ENCODE measurements around the gene CAP2.

CAP2 gene

GRCh38 chr6:17574866-17575560, 181.6 kb downstream of the CAP2 start:
- TF ChIP-seq GATA2 (IDR thresholded peaks at IDR 0.05; ENCODE audit: low read depth, low read length) (no peak), GATA3 (IDR thresholded peaks at IDR 0.05; ENCODE audit: low read depth, low read length) (no peak)

DNA sequence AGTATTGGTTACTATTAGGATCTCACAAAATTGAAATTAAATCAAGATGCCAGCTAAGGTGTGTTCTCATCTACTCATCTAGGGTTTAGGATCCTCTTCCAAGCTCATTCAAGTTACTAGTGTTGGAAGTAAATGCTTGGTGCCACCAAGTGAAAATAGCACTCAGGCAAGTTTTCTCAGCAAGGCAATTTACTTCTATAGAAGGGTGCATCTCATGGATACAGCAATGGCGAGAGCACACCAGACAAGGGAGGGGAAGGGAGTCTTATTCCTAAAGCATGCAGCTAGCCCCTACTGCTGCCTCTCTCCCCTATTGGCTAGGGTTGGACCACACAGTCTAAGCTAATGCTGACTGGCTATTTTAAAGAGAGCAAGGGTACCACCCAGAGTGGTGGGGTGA, 183.7 kb downstream of the CAP2 start:
- TF ChIP-seq GATA3 (IDR thresholded peaks at IDR 0.05; ENCODE audit: low read depth, low read length) (no peak), GATA2 (IDR thresholded peaks at IDR 0.05; ENCODE audit: low read depth, low read length) (no peak)

- TF ChIP-seq GATA2 (IDR thresholded peaks at IDR 0.05; ENCODE audit: low read depth, low read length) (no peak), GATA3 (IDR thresholded peaks at IDR 0.05; ENCODE audit: low read depth, low read length) (no peak)
Observed at GRCh38 chr6:17580518-17581048, 187.2 kb downstream of the CAP2 start.

DNA sequence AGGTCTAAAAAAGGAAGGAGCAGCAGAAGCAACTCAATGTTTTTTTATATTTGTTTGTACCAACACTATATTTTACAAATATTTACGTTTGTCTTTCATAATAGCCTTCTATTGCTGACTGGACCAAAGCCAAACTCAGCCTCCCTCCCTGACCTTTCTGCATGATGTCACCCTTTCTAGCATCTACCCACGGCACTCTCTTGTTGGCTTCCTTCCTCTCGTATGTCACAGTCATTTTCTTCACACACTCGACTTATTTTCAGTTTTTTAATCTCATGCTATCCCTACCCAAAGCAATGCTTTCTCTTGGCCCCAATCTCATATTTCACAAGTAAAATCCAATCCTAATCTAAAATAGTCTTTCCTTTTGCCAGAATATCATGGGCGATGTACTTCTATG, 190.4 kb downstream of the CAP2 start:
- no peak for TF ChIP-seq GATA2 (IDR thresholded peaks at IDR 0.05; ENCODE audit: low read depth, low read length)
- TF ChIP-seq GATA3 (IDR thresholded peaks at IDR 0.05; ENCODE audit: low read depth, low read length) = no peak

DNA sequence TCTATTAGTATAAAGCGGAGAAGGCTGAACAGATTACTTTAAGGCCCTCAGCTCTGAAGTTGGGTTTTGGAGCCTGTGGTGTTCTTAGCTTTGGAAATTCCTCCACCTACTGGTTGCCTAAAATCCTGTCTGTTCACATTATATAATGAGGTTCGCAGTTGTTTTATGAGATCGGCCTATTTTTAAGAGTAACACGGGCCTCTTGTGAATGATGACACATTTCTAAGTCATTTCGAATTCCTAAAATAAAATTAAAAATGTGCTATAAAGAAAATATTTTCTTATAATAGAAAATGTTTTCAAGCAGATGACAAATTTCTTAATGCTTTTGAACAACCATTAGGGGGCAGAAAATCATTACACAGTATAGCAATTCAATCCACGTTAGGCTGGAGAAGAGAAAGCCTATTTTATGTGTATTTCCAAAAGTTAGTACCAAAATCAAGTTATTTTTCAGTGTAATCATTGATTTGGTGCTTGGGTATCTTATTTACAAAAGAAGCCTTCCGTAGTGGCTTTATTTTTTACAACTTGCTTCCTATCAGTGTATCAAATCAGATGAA, 190.9 kb downstream of the CAP2 start:
- TF ChIP-seq GATA3 (IDR thresholded peaks at IDR 0.05; ENCODE audit: low read depth, low read length) = no peak
- no peak for TF ChIP-seq GATA2 (IDR thresholded peaks at IDR 0.05; ENCODE audit: low read depth, low read length)

- TF ChIP-seq GATA2 (IDR thresholded peaks at IDR 0.05; ENCODE audit: low read depth, low read length) = no peak
- TF ChIP-seq GATA3 (IDR thresholded peaks at IDR 0.05; ENCODE audit: low read depth, low read length) = no peak
Observed at GRCh38 chr6:17585766-17586490, 192.5 kb downstream of the CAP2 start.

- no peak for TF ChIP-seq GATA3 (IDR thresholded peaks at IDR 0.05; ENCODE audit: low read depth, low read length)
- no peak for TF ChIP-seq GATA2 (IDR thresholded peaks at IDR 0.05; ENCODE audit: low read depth, low read length)
Observed at GRCh38 chr6:17588011-17588410, 194.6 kb downstream of the CAP2 start.

DNA sequence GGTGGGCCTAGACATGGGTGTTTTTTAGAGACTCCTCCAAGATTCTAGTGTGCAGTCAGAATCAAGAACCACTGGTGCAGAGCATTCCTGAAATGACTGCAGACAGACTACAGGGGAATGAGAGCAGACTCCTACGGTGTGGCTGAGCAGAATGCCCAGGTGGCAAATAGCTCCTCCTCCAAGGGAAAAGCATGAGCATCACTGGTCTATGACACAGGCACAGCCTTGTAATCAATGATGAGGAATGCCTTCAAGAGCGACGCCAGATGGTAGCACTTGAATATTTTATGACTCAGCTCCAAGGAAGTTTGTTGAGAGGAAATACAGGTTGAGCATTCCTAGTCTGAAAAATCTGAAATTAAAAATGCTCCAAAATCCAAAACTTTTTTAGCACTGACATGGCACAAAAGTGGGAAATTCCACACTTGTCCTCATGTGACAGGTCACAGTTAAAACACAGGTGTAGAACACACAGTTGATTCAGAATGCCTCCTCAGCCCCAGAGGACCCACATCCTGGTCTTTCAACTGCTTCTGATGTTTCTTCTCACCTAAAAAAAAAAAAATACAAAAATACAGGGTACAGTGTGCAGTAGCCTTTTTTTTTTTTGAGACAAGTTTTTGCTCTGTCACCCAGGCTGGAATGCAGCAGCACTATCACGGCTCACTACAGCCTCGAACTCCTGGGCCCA, 196.2 kb downstream of the CAP2 start:
- no peak for TF ChIP-seq GATA2 (IDR thresholded peaks at IDR 0.05; ENCODE audit: low read depth, low read length)
- no peak for TF ChIP-seq GATA3 (IDR thresholded peaks at IDR 0.05; ENCODE audit: low read depth, low read length)

DNA sequence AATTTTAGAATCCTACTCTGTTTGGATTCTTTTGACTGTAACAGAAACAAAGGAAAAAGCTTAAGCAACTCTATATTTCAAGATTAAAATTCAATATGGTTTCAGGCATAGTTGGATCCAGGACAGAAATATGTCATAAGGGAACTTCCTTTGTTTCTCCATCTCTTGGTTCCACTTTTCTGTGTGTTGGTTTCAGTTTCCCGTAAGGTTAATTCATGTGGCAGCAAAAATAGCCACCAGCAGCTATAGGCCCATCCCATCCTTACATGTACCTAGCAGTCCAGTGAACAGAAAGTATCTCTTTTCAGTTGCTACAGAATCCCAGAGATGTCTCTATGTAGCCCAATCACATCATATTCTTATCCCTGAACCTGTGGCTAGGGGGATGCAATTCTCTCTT, 197.9 kb downstream of the CAP2 start:
- TF ChIP-seq GATA2 (IDR thresholded peaks at IDR 0.05; ENCODE audit: low read depth, low read length) (no peak), GATA3 (IDR thresholded peaks at IDR 0.05; ENCODE audit: low read depth, low read length) (no peak)

DNA sequence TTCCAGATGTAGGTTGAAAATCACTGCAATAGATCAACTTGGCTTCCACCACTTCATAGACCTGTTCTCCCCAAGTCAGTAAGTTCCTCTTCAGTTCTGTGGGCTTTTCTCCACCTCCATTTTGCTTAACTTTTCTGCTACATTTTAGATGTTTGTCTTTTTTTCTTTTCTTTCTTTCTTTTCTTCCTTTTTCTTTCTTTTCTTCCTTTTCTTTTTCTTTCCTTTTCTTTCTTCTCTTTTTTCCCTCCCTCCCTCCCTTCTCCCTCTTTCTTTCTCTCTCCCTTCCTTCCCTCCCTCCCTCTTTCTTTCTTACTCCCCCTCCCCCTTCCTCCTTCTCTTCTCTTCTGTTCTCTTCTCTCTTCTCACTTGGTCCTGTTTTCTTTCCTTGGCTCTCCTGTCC, 199.9 kb downstream of the CAP2 start:
- TF ChIP-seq GATA3 (IDR thresholded peaks at IDR 0.05; ENCODE audit: low read depth, low read length) (no peak), GATA2 (IDR thresholded peaks at IDR 0.05; ENCODE audit: low read depth, low read length) (no peak)

DNA sequence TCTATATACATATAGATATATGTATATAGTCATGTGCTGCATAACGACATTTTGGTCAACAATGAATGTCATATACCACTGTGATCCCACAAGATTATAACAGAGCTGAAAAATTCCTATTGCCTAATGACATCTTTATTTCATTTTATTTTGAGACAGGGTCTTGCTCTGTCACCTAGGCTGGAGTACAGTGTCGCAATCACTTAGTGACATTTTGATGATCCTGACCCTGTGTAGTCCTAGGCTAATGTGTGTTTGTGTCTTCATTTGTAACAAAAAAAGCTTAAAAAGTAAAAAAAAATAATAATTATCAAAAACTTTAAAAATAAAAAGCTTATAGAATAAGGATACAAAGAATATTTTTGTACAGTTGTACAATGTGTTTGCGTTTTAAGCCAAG, 202.7 kb downstream of the CAP2 start:
- no peak for TF ChIP-seq GATA3 (IDR thresholded peaks at IDR 0.05; ENCODE audit: low read depth, low read length)
- TF ChIP-seq GATA2 (IDR thresholded peaks at IDR 0.05; ENCODE audit: low read depth, low read length) = no peak

DNA sequence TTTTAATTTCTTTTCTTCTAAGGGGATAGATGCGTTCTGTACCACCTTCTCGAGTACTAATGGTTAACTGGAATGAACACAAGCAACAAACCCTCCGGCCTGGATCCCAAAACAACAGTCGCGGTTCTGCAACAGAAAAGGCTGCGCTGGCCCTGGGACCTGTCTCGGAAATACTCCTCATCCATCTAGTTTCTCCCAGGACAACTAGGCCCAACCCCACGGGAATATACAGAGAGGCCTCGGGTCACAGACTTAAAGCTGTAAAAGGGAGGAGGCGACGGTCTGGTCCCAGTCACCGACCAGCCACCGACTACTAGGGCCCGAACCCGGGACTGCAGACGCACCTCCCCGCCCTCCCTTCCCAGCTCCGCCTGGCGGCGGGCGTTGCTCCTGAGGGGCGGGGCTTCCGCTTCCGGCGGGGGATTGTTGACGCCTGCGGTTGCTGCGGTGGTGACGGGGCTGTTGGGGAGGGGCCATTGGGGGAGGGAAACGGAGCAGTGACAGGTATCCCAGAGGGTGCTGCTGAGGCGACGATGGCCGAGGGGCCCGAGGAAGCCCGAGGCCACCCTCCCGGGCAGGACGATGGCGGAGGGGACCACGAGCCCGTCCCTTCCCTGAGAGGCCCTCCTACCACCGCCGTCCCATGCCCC, 206.6 kb downstream of the CAP2 start, which contains the start of gene FAM8A1:
FAM8A1 (plus strand) TSS at position 426 of the 650 bp plus-strand sequence; CDS start at position 534, 108 bp downstream.
- no peak for TF ChIP-seq GATA3 (IDR thresholded peaks at IDR 0.05; ENCODE audit: low read depth, low read length)
- no peak for TF ChIP-seq GATA2 (IDR thresholded peaks at IDR 0.05; ENCODE audit: low read depth, low read length)

DNA sequence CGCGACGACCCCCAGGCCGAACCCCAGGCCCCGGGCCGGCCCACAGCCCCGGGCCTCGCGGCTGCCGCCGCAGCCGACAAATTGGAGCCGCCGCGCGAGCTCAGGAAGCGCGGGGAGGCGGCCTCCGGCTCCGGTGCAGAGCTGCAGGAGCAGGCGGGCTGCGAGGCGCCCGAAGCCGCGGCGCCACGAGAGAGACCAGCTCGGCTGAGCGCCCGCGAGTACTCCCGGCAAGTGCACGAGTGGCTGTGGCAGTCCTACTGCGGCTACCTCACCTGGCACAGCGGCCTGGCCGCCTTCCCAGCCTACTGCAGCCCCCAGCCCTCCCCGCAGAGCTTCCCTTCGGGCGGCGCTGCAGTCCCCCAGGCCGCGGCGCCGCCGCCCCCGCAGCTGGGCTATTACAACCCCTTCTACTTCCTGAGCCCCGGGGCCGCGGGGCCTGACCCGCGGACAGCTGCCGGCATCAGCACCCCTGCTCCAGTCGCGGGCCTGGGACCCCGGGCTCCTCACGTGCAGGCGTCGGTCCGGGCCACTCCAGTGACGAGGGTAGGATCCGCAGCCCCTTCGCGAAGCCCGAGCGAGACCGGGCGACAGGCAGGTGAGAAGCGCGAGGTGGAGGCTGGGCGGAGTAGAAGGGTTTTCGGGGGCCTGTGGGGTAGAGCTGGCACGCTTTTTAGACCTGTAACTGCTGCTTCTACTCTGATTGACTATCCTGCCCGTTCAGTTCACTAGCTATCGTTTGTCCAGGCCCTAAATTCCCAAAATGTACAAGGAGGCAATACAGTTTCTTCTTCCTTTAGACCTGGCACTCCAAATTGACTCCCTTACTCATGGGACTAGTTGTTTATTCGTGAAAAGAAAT, 207.4 kb downstream of the CAP2 start:
- TF ChIP-seq GATA3 (IDR thresholded peaks at IDR 0.05; ENCODE audit: low read depth, low read length) (no peak), GATA2 (IDR thresholded peaks at IDR 0.05; ENCODE audit: low read depth, low read length) (no peak)
